NCI-H2029 (cell line): ENCODE results near the gene OGFR.
A peak's percentile ranks its signal among the peaks of the same experiment; 100 is the strongest.

Source experiments
- DNase-seq: peaks from one replicate; lab custom pipeline; 2025; lab: John Stamatoyannopoulos, UW

OGFR gene

GRCh38 chr20:62784497-62784896 lies 20.1 kb upstream of the OGFR start:
- no peak for DNase-seq

DNA sequence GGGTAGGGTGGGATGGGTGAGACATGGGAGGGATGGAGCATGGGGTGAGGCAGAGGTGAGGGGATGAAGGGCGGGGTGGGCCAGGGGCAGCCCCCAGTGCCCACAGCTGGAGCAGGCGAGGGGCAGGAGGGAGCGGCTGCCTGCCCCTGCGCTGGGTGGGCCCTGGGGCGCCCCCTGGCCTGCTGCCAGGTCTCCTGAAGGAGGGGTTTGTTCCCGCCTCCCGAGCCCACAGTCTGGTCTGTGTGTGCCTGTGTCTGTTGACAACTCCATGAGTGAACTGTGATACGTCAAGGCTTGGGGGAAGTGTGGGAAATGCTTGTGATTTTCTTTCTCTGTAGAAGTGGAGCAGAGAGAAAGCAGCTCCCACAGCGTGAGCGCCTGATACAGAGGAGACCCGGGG lies 19.2 kb upstream of the OGFR start:
- DNase-seq: no peak

- no peak for DNase-seq
Measured at GRCh38 chr20:62786157-62786556, 18.5 kb upstream of the OGFR start.

DNA sequence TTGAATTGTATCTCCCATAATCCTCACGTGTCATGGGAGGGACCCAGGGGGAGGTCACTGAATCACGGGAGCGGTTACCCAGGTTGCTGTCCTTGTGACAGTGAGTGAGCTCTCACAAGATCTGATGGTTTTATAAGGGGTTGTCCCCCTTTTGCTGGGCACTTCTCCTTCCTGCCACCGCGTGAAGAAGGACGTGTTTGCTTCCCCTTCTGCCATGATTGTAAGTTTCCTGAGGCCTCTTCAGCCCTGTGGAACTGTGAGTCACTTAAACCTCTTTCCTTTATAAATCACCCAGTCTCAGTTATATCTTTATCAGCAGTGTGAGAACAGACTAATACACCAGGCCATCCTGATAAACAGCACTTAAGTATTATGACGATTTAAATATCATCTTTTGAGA lies 17.3 kb upstream of the OGFR start:
- no peak for DNase-seq

DNA sequence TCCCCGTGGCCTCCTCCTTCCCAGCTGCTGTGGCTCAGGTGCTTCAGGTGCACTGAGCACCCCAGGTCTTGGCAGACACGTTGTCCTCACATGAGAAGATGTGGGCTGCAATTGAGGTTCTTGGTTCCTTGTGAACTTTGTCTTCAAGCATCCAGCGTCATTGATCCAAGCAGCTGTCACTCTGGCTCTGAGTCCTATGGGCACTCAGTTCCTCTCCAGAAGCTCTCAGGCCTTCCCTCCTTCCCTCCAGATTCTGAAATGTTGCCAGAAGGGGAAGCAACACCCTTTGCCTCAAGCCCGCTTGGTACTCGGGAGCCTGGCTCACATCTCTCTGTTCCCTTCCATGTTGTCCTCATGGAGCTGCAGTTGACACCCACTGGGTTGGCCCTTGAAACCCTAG lies 16.8 kb upstream of the OGFR start:
- DNase-seq: no peak

DNA sequence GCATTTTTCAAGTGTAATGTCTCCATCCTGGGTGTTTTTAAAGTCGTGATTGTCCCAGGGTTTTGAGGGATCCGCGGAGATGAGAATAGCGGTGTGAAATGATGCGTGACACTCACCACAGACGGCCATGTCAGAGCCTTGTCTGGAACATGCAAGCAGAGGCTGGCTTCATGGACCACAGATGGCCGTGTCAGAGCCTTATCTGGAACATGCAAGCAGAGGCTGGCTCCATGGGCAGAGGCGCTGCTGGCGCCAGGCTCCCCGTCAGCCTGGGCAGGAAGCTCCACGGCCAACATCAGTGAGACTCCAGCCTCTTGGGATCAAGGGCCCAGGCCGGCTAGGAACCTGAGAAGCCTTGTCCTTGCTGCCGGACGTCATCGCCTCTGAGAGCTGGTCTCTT lies 16.0 kb upstream of the OGFR start:
- no peak for DNase-seq

- no peak for DNase-seq
Measured at GRCh38 chr20:62790075-62790474, 14.6 kb upstream of the OGFR start.

DNA sequence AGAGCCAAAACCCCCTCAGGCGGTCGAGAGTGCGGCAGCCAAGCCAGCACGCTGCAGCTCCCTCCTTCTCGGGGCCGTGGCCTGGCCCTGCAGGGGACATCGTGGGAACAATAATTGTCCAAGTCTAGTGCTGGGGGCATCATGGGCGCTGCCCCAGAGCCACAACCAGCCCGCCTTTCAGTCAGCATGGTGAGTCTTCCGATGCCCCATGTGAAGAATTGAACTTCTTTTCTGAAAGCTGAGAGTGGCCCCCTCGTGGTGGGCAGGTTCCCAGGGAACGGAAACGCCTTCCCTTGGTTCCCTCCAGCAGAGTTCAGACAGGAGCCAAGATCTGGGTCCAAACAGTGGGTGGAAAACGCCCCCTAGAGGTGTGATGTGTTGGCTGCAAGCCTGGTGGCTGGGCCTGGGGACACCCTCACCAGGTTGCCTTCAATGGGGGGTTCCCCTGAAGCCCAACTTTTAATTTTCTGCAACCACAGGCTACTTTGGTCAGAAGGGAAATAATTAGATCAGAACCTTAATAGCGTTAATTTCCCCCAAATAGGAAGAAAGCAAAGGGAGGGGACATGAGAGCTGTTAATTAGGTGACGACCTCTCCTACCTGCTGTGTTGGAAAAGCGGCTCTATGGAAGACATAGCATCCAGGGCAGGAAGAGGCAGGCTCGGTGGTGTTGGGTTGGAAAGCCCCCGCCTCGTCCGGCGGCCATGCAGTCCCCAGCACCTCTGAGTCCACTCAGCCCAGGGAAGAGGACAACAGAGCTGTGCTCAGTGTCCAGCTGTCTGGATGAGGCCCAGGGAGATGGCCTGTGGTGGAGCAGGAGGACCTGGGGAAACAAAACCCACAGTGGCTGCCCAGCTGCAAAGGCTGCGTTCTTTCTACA lies 13.1 kb upstream of the OGFR start:
- peak; percentile 53 for DNase-seq

DNA sequence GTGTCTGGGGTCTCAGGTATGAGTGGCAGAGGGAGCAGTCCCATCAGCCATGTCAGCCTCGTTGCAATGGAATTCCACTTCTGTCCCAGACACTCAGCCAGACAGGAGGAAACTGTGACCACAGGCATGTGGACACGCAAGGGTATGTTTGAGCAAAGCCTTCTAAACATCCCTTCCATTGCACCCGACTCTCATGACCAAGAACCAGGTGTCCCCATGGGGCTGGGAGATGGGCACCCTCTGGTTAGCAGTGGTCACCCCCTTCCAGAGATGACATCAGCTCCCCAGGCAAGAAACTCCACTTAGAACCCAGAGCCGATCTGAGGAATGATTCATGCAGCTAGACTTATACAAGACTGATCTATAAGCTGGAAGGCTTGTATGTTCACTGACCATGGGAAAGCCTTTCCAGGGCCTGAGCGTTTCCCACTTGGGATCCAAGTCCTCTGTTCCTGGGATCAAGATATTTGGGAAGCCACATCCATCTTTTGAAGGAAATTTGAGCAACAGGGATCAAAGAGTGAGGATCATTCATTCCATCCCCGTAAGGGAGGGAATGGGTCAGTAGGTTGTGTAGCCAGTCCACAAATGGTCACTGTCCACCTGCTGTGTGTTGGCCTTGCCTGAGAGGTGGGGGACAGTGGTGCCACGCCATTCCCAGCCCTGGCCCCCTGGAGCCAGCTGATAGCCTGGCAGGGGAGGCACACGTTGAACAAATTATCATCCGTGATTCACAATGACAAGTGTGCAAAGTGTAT lies 12.3 kb upstream of the OGFR start:
- no peak for DNase-seq

DNA sequence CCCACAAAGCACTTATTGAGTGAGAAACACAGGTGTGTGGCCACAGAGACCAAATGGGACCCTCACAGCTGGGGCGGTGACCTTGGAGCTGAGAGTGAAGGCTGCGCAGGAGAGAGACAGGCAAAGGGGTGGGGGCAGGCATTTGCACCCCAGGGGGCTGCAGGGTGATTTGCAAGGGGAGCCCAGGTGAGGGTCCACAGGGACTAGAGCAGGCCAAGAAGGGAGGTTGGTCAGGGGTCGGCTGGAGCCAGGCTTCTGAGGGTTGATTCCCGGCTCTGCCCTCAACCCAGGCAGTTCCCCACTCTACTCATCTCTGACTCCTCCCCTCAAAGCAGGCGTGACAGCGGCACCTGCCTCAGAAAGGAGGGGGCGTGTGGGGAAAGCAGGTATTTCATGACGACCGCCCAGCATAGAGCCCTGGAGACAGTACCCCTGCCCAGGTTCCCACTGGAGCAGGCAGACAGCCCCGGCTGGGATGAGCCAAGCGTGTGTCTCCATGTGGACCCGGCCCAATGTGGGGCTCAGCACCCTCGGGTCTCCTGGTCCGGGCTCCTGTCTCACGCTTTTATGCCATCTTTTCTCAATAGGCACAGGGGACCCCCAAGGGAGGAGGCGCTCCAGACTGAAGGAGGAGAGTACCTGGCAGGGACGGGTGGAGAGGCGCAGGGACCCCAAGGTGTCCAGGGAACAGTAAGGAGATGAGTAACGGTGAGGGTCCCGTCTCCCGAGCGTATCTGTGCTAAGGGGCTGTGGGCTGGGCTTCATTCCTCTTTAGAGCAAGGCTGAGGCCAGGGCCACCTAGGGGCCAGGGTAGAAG lies 11.5 kb upstream of the OGFR start:
- no peak for DNase-seq

DNA sequence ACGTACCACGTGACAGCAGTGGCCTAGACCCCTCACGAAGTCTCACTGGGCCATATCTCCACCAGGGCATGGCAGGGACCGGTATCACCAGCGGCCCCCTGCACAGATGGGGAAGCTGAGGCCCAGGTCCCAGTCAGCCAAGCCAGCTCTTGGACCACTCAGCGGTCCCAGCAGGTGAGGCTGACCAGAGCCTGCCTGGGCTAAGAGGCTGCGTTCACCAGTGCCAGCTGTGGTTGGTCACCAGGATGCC lies 11.0 kb upstream of the OGFR start:
- DNase-seq: no peak

DNA sequence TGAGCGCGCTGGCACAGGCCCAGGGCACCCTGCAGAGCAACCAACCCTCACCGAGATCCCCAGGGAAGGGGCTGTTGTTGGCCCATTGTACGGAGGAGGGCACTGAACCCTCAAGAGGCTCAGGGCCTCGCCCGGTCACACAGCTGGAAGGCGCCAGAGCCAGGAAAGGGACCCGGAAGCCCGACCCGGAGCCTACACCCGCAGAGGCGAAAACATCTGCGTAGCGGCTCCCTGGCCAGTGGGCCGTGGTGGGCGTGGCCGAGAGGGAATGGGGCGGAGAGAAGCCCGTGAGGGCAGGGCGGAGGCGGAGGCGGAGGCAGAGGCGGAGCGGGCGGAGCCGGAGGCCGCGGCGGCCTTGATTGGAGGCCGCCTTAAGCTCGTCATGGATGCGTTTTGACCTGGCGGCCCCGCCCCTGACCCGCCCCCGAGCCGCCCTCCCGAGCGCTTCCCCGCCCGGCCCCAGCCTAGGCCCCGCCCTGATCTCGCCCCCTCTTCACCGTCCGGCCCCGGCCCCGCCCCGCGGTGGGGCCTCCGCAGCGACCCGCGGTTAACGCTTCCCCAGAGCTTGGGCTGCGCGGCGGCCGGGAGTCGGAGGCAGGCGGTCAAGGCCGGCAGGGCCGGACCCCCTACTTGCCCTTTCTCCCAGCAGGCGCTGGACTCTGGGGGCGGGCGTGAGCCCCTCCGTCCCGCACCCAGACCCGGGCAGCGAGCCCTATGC lies 10.5 kb upstream of the OGFR start:
- DNase-seq: peak; percentile 91

GRCh38 chr20:62795023-62795761 lies 9.4 kb upstream of the OGFR start:
- DNase-seq: peak; percentile 52

- DNase-seq: no peak
Measured at GRCh38 chr20:62796699-62797491, 7.7 kb upstream of the OGFR start.

DNA sequence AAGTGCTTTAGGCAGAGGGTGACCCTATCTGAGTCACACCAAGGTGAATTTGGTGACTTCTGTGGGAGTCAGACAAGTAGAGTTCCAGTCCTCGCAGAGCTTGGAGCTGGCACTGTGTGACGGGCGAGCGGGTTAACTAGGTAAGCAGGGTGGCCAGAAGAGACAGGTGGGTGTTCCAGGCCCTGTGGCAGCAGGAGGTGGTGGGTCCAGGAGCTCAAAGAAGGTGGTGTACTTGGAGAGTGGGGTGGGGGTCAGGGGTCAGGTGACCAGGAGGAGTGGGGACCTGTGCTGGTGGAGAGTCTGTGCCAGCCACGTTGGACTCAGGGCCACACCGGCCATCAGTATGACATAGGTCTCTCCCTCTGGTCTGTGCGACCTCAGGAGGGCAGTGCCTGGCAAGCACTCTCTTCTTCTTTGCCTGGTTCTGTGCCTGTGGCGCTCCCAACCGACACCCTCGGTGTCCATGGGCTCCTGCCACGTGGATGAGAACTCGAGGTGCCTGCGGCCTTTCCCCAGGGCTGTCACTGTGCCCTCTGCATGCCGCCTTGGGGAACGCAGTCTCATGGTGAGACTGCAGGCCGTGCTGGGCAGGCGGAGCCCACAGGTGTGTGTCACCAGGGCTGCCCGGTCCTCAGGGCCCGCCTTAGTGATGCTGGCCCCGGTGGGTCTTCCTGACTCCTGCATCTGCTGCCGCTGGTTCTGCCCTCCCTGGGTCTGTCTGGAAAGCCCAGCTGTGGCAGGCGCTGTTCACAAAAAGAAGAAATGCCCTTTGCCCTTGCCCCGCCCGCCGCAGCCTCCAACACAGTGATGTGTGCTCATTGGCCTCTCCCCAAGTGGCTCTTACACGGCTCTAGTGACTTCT lies 6.7 kb upstream of the OGFR start:
- DNase-seq: no peak

GRCh38 chr20:62799036-62799435 lies 5.6 kb upstream of the OGFR start:
- DNase-seq: no peak

DNA sequence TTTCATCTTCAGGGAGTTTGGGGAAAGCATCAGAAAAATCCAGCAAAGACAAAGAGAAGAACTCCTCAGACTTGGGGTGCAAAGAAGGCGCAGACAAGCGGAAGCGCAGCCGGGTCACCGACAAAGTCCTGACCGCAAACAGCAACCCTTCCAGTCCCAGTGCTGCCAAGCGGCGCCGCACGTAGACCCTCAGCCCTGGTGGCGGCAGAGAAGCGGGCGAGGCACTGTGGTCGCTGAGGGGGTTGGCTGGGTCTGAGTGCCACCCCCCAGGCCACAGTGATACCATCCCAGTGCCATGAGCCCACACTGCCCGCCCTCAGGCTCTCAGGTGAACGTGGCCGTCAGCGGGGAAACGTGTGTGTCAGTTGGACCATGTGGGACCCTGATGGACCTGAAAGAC lies 5.2 kb upstream of the OGFR start:
- no peak for DNase-seq

DNA sequence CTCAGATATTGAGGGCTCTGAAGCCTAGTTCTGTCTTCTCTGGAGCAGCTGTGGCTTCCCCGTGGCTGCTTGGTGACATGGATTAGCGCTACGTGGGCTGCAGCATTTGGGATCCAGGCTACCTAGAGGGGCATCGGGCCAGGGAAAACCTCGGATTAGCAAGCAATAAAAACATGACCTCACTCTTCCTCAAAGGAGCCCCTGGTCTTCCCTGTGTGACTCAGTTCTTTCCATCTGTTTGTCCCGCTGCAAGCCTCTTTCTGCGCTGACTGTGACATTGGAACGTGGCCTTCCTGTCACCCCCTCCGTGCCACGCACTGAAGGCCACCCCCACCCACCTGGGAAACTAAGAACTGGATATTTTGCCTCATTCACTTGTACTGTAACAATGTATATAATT lies 4.8 kb upstream of the OGFR start:
- DNase-seq: no peak
